Small intestine (tissue), 16 donors: ENCODE data around the gene TRAPPC2B. TPM values are rescaled to one million over a fixed set of nuclear protein-coding genes. Genes with fewer than 3 reads are reported as not detected.

Experiments used
- DNase-seq, 2 donors: peaks; one replicate each; pipeline versions ENCODE4 v3.0.0 to v3.0.0-alpha.2; 2013
- FAIRE-seq: peaks from 2 replicates; lab custom pipeline; 2012; peaks lifted over from hg19 to GRCh38; lab: Jason Lieb, UNC
- H3K27ac ChIP-seq, 3 donors: one replicate each; pipeline ENCODE4 v1.5.1; 2013; ENCODE audit warnings: low read length in 2 of 3, mild to moderate bottlenecking in 2 of 3, control low read depth in 1 of 3, inconsistent platforms in 1 of 3, low read depth in 1 of 3, moderate library complexity in 1 of 3
- H3K27me3 ChIP-seq, 3 donors: one replicate each; pipeline ENCODE4 v1.6.1; 2013; ENCODE audit warnings: low read length in 3 of 3, inconsistent platforms in 1 of 3; ENCODE audit not compliant: control insufficient read depth in 3 of 3, insufficient read depth in 3 of 3
- H3K36me3 ChIP-seq, 3 donors: one replicate each; pipeline ENCODE4 v1.6.1; 2013; ENCODE audit warnings: low read length in 3 of 3, inconsistent platforms in 1 of 3, low read depth in 1 of 3, mild to moderate bottlenecking in 1 of 3, moderate library complexity in 1 of 3; ENCODE audit not compliant: control insufficient read depth in 3 of 3, insufficient read depth in 2 of 3
- H3K4me1 ChIP-seq, 3 donors: one replicate each; pipeline ENCODE4 v1.6.1; 2013; ENCODE audit warnings: low read length in 2 of 3, inconsistent platforms in 1 of 3, low read depth in 1 of 3, mild to moderate bottlenecking in 1 of 3, moderate library complexity in 1 of 3; ENCODE audit not compliant: control insufficient read depth in 3 of 3, insufficient read depth in 2 of 3
- H3K4me3 ChIP-seq, 3 donors: one replicate each; pipeline ENCODE4 v1.5.1; 2013; ENCODE audit warnings: low read length in 3 of 3, control low read depth in 1 of 3, inconsistent platforms in 1 of 3, low read depth in 1 of 3, mild to moderate bottlenecking in 1 of 3, moderate library complexity in 1 of 3
- H3K9me3 ChIP-seq, 2 donors: one replicate each; pipeline ENCODE4 v1.6.1; 2013; ENCODE audit warnings: low read depth in 1 of 2, low read length in 1 of 2; ENCODE audit not compliant: control insufficient read depth in 2 of 2, insufficient read depth in 1 of 2
- WGBS, 3 donors: extraction: QIAGEN DNeasy Blood & Tissue Kit; methylation state at CpG; one replicate each; pipeline ENCODE4 v1.1.7; 2013; 5-methylcytosine and 5-hydroxymethylcytosine counted together
- long read RNA-seq, 10 donors: transcript quantifications; one replicate each; lab custom pipeline, GENCODE V29; 2026
- polyA plus RNA-seq, 4 donors: library from polyadenylated mRNA; stranded (reverse) in 3 of 4; unstranded in 1 of 4; fragments of 200-250 nt in 3 of 4; fragments of 120-200 nt in 1 of 4; gene quantifications; one replicate each; pipeline versions ENCODE4 v1.2.1 to v1.2.3, GENCODE V29; 2013
- donor health status: healthy with polysubstance abuse.
- donor health status: control.
- donor health status: control.
- donor health status: Bipolar disorder and iron deficiency.
- donor health status: healthy.

The TRAPPC2B gene
- polyA plus RNA-seq, result 10 to 100 TPM in 3 of 4 donors, 1 to 10 TPM in 1; 9.2 to 17.9 (median 14.1) TPM
- long read RNA-seq, donor 1, transcript TRAPPC2B-202 (1 exons, 1,743 nt), result minor isoform, 25 of 67 reads
- long read RNA-seq, donor 1, transcript TRAPPC2B-201 (2 exons, 732 nt), result major isoform, 42 of 67 reads
- long read RNA-seq, donor 1, partial matches to known transcripts, result 0 of 67 reads
- long read RNA-seq, donor 1, other reads (novel, unspliced or antisense), result 0 of 67 reads
- long read RNA-seq, donor 2, transcript TRAPPC2B-202 (1 exons, 1,743 nt), result major isoform, 8 of 14 reads
- long read RNA-seq, donor 2, transcript TRAPPC2B-201 (2 exons, 732 nt), result minor isoform, 6 of 14 reads
- long read RNA-seq, donor 2, partial matches to known transcripts, result 0 of 14 reads
- long read RNA-seq, donor 2, other reads (novel, unspliced or antisense), result 0 of 14 reads
- long read RNA-seq, donor 3, transcript TRAPPC2B-202 (1 exons, 1,743 nt), result major isoform, 14 of 26 reads
- long read RNA-seq, donor 3, transcript TRAPPC2B-201 (2 exons, 732 nt), result minor isoform, 12 of 26 reads
- long read RNA-seq, donor 3, partial matches to known transcripts, result 0 of 26 reads
- long read RNA-seq, donor 3, other reads (novel, unspliced or antisense), result 0 of 26 reads
- long read RNA-seq, donor 4, partial matches to known transcripts, result 0 of 1 reads
- long read RNA-seq, donor 4, other reads (novel, unspliced or antisense), result 0 of 1 reads
- long read RNA-seq, donor 5, transcript TRAPPC2B-202 (1 exons, 1,743 nt), result major isoform, 6 of 9 reads
- long read RNA-seq, donor 5, partial matches to known transcripts, result 0 of 9 reads
- long read RNA-seq, donor 5, other reads (novel, unspliced or antisense), result 0 of 9 reads
- long read RNA-seq, donor 6, transcript TRAPPC2B-201 (2 exons, 732 nt), result major isoform, 13 of 21 reads
- long read RNA-seq, donor 6, transcript TRAPPC2B-202 (1 exons, 1,743 nt), result minor isoform, 8 of 21 reads
- long read RNA-seq, donor 6, partial matches to known transcripts, result 0 of 21 reads
- long read RNA-seq, donor 6, other reads (novel, unspliced or antisense), result 0 of 21 reads
- long read RNA-seq, donor 7, transcript TRAPPC2B-201 (2 exons, 732 nt), result major isoform, 35 of 53 reads
- long read RNA-seq, donor 7, transcript TRAPPC2B-202 (1 exons, 1,743 nt), result minor isoform, 18 of 53 reads
- long read RNA-seq, donor 7, partial matches to known transcripts, result 0 of 53 reads
- long read RNA-seq, donor 7, other reads (novel, unspliced or antisense), result 0 of 53 reads
- long read RNA-seq, donor 8, partial matches to known transcripts, result 0 of 3 reads
- long read RNA-seq, donor 8, other reads (novel, unspliced or antisense), result 0 of 3 reads
- long read RNA-seq, donor 9, partial matches to known transcripts, result 0 of 3 reads
- long read RNA-seq, donor 9, other reads (novel, unspliced or antisense), result 0 of 3 reads
- long read RNA-seq, donor 10, transcript TRAPPC2B-202 (1 exons, 1,743 nt), result minor isoform, 7 of 27 reads
- long read RNA-seq, donor 10, transcript TRAPPC2B-201 (2 exons, 732 nt), result major isoform, 20 of 27 reads
- long read RNA-seq, donor 10, partial matches to known transcripts, result 0 of 27 reads
- long read RNA-seq, donor 10, other reads (novel, unspliced or antisense), result 0 of 27 reads

DNA sequence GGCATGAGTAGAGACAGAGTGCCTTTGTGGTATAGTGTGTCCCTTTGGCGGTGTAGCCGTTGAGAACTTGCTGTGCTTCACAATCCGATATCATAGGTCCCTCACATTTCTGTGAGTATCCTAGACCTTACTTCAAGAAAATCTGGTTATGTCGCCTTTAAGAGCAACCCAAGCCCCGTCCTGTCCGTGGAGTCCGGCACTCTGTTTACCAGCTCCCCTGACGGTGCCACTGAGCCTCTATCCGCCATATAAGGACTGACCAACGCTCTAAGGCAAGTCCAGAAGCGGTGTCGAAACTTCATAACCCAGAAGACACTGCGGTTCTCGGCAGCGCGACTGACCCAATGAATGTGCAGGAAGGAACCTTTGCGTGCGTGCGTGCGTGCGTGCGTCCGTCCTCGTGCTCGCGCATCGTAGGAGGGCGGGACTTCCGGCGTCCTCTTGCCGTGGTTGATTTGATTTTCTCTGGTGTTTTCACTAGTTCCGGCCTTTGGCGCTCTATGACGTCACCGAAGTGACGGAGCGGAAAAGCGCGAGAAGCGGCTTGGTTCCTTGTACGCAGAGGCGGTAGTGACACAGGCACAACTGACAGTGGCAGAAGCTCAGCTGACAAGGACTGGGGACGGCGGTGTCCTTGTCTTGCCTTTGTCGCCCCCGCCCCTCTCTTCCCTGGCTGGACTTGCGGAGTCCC lies at the start of gene TRAPPC2B, which contains the start of gene ZNF547:
TRAPPC2B (plus strand) TSS at position 555 of the 691 bp plus-strand sequence. CDS start 1,283 bp downstream, outside the sequence.
ZNF547 (plus strand) TSS at position 555 of the 691 bp plus-strand sequence. CDS start 5,005 bp downstream, outside the sequence.
- Histone ChIP-seq H3K36me3 (no peaks in the 10 kb centered on the region), H3K27me3 (no peaks in the 10 kb centered on the region), H3K4me3 (peak within 1 kb of the TSS; percentile 72 to 87 (median 82)), H3K27ac (peak within 1 kb of the TSS; percentile 82 to 95 (median 91)), H3K9me3 (no peaks in the 10 kb centered on the region), H3K4me1 (peaks cover 2 to 8% (median 4%) of the 10 kb centered on the region in 3 donors)
- FAIRE-seq (peak; percentile 59), DNase-seq (peak; percentile 98 to 100)
- WGBS, 3 donors, result 1 to 2% (median 1%) methylated on average over 44 to 47 of the region's 47 CpGs

- WGBS, 3 donors, result 60 to 66% (median 60%) methylated on average over 4 of the region's 4 CpGs
- Histone ChIP-seq H3K27me3 (peaks cover 0 to 28% (median 0%) of the 10 kb centered on the region in 3 donors), H3K4me3 (no peak overlapping the region), H3K9me3 (peaks cover 0 to 1% of the 10 kb centered on the region in 2 donors), H3K4me1 (no peaks in the 10 kb centered on the region), H3K27ac (no peak overlapping the region), H3K36me3 (no peaks in the 10 kb centered on the region)
- DNase-seq (no peak), FAIRE-seq (no peak)
Measured at GRCh38 chr19:57314146-57314545, 49.2 kb upstream of the TRAPPC2B start.

DNA sequence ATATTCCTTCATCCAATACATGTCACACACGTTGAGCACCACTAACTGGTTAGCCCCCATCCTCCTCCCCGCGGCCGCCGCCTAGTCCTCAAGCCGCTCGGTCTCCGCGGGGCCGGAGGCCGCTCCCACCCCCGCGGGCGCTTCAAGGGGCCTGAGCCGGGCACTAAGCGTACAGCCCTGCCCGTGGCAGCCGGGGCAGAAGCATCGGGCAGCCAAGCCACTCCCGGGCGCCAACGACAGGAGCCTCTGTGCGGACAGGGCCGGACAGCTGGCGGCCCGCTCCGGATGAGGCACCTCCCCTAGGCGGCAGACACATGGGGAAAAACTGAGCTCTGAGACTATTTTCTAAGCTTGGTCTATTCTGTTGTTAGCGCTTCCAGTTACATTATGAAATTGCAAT lies 45.8 kb upstream of the TRAPPC2B start:
- WGBS, 3 donors, result 12 to 39% (median 32%) methylated on average over 29 of the region's 29 CpGs
- no peak overlapping the region for H3K4me3 ChIP-seq
- no peak for FAIRE-seq

DNA sequence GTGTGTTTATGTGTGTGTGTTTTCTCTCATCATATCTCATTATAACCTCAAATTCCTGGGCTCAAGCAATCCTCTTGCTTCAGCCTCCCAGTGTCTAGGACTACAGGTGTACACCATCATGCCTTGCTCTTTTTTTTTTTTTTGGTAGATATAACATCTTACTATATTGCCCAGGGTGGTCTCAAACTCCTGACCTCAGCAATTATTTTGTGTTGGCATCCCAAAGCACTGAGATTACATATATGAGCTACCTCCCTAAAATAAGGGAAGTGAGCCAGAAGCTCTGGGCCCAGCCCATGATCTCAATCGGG lies 43.5 kb upstream of the TRAPPC2B start:
- Histone ChIP-seq H3K4me1 (peaks cover 2 to 12% (median 11%) of the 10 kb centered on the region in 3 donors), H3K27ac (peak overlapping the region; percentile 71 to 97 (median 90))
- no peak for FAIRE-seq

More for the DNA sequence above, 45.8 kb upstream of the TRAPPC2B start:
- peaks cover 0 to 4% (median 0%) of the 10 kb centered on the region in 3 donors for H3K36me3 ChIP-seq
- peaks cover 0 to 1% of the 10 kb centered on the region in 2 donors for H3K9me3 ChIP-seq
- no peak overlapping the region for H3K27ac ChIP-seq
- peak in 1 of 2 donors; percentile 23 for DNase-seq
- H3K4me1 ChIP-seq, result peaks cover 2 to 12% (median 11%) of the 10 kb centered on the region in 3 donors
- peaks cover 0 to 25% (median 0%) of the 10 kb centered on the region in 3 donors for H3K27me3 ChIP-seq

GRCh38 chr19:57320180-57321084 lies 42.9 kb upstream of the TRAPPC2B start, which contains the start of gene ZNF543:
TSS of gene ZNF543 (plus strand) at chr19:57320472. CDS start at chr19:57320854, 382 bp downstream.
- peak within 1 kb of the TSS; percentile 85 to 99 (median 88) for H3K4me3 ChIP-seq
- WGBS, 3 donors, result 1 to 4% (median 2%) methylated on average over 67 to 71 of the region's 71 CpGs
- DNase-seq, result peak; percentile 96 to 98
- no peak for FAIRE-seq
- peaks cover 2 to 12% (median 11%) of the 10 kb centered on the region in 3 donors for H3K4me1 ChIP-seq
- H3K27me3 ChIP-seq, result peaks cover 0 to 25% (median 0%) of the 10 kb centered on the region in 3 donors
- peaks cover 0 to 1% of the 10 kb centered on the region in 2 donors for H3K9me3 ChIP-seq
- peak within 1 kb of the TSS; percentile 71 to 97 (median 90) for H3K27ac ChIP-seq
- peaks cover 10 to 18% (median 11%) of the 10 kb centered on the region in 3 donors for H3K36me3 ChIP-seq

More for the DNA sequence above, 43.5 kb upstream of the TRAPPC2B start:
- peaks cover 0 to 1% of the 10 kb centered on the region in 2 donors for H3K9me3 ChIP-seq
- peaks cover 0 to 25% (median 0%) of the 10 kb centered on the region in 3 donors for H3K27me3 ChIP-seq
- H3K36me3 ChIP-seq, result peaks cover 4 to 14% (median 7%) of the 10 kb centered on the region in 3 donors
- peak overlapping the region; percentile 85 to 99 (median 88) for H3K4me3 ChIP-seq
- no peak for DNase-seq
- WGBS, 3 donors, result 0% methylated on average over 1 of the region's 1 CpG

DNA sequence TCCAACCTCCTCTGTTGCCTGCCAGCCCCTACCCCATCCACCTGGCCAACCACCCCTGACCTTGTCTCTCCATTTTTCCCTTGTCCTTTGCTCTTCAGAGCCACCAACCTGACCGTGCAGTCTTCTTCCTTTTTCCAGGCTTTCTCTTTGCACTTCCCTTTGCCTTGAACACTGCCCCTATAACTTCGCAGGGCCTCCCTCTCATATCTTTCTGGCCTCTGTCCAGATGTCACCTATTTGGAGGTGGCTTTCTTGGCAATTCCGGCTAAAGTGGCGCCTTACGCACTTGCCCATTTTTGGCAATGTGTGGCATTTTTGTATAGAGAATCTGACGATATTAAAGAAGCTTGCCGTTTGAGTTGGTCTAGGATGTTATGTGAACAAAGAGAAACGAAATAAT lies 42.2 kb upstream of the TRAPPC2B start:
- Histone ChIP-seq H3K9me3 (peaks cover 0 to 1% of the 10 kb centered on the region in 2 donors), H3K36me3 (peaks cover 10 to 24% (median 13%) of the 10 kb centered on the region in 3 donors), H3K27ac (peak overlapping the region in 2 of 3 donors; percentile 90 to 97), H3K4me3 (peak overlapping the region; percentile 85 to 99 (median 88)), H3K4me1 (peaks cover 2 to 12% (median 11%) of the 10 kb centered on the region in 3 donors), H3K27me3 (peaks cover 0 to 23% (median 0%) of the 10 kb centered on the region in 3 donors)
- no peak for FAIRE-seq
- WGBS, 3 donors, result 35 to 61% (median 47%) methylated on average over 8 of the region's 8 CpGs
- DNase-seq, result peak in 1 of 2 donors; percentile 54
